Lower lobe of right lung (tissue), 2 donors: ENCODE data around the gene AHSG. TPM values are rescaled to one million over a fixed set of nuclear protein-coding genes. Genes with fewer than 3 reads are reported as not detected.
A peak's percentile ranks its signal among the peaks of the same experiment; 100 is the strongest.

Experiments used
- ATAC-seq, 2 donors: fragments of 200-7000 bp; cut with Tn5 transposase; one replicate each; pipeline ENCODE4 v1.9.1; 2020 to 2022; ENCODE audit warnings: mild to moderate bottlenecking in 2 of 2, moderate library complexity in 2 of 2
- DNase-seq: peaks from one replicate; pipeline ENCODE4 v3.0.0-alpha.2; 2020
- H3K27ac ChIP-seq: fragments of 200-600 bp; one replicate; pipeline ENCODE4 v1.8.0; 2022
- H3K27me3 ChIP-seq: fragments of 200-600 bp; one replicate; pipeline ENCODE4 v1.8.0; 2022; ENCODE audit warnings: low read depth
- H3K36me3 ChIP-seq: fragments of 200-600 bp; one replicate; pipeline ENCODE4 v1.8.0; 2022; ENCODE audit warnings: mild to moderate bottlenecking
- H3K4me1 ChIP-seq: fragments of 200-600 bp; one replicate; pipeline ENCODE4 v1.8.0; 2022
- H3K4me3 ChIP-seq: fragments of 200-600 bp; one replicate; pipeline ENCODE4 v1.8.0; 2022; ENCODE audit warnings: mild to moderate bottlenecking
- H3K9me3 ChIP-seq: fragments of 200-600 bp; one replicate; pipeline ENCODE4 v1.8.0; 2022
- CTCF ChIP-seq: fragments of 200-600 bp; IDR thresholded peaks from one replicate; pipeline ENCODE4 v1.8.0; 2022; ENCODE audit warnings: antibody characterized with exemption, mild to moderate bottlenecking
- intact Hi-C: fragments of 100-400 bp; cut with DNase I; formaldehyde crosslinking; loops from one replicate; pipeline ENCODE4 v1.11.0; 2022
- total RNA-seq: library from RNA; stranded (reverse); fragmentation: NEBNext Ultra II Directional; extraction: Animal tissue kit (Norgen Biotek cat#: 25700); gene quantifications from one replicate; pipeline ENCODE4 v1.2.1, GENCODE V29; 2021
- donor health status: DM: no; HTN: yes; CAD: no; lungs with severe emphysema.

The AHSG gene
- total RNA-seq, 1 donor from 2014 or later: not detected

GRCh38 chr3:186594591-186595113, 18.2 kb upstream of the AHSG start:
- H3K27ac ChIP-seq: no peak overlapping the region
- intact Hi-C loops: no loop called here

GRCh38 chr3:186596568-186597287, 16.1 kb upstream of the AHSG start:
- Histone ChIP-seq H3K36me3 (no peaks in the 10 kb centered on the region), H3K27me3 (no peaks in the 10 kb centered on the region), H3K4me3 (no peak overlapping the region), H3K27ac (no peak overlapping the region), H3K4me1 (no peaks in the 10 kb centered on the region), H3K9me3 (no peaks in the 10 kb centered on the region)
- peak; percentile 66 for DNase-seq
- ATAC-seq: peak; percentile 85 to 93
- TF ChIP-seq CTCF: no peak
- intact Hi-C loops: no loop called here

More at GRCh38 chr3:186594591-186595113, 18.2 kb upstream of the AHSG start:
- H3K27me3 ChIP-seq: no peaks in the 10 kb centered on the region
- ATAC-seq: no peak
- no peak overlapping the region for H3K4me3 ChIP-seq
- H3K9me3 ChIP-seq: no peaks in the 10 kb centered on the region
- TF ChIP-seq CTCF: no peak
- no peak for DNase-seq
- no peaks in the 10 kb centered on the region for H3K36me3 ChIP-seq
- H3K4me1 ChIP-seq: no peaks in the 10 kb centered on the region

GRCh38 chr3:186598108-186598784, 14.6 kb upstream of the AHSG start:
- H3K36me3 ChIP-seq: no peaks in the 10 kb centered on the region
- no peak for TF ChIP-seq CTCF
- H3K27me3 ChIP-seq: no peaks in the 10 kb centered on the region
- no peaks in the 10 kb centered on the region for H3K9me3 ChIP-seq
- DNase-seq (no peak), ATAC-seq (peak; percentile 22 to 45)
- H3K4me1 ChIP-seq: no peaks in the 10 kb centered on the region
- no peak overlapping the region for H3K4me3 ChIP-seq
- no peak overlapping the region for H3K27ac ChIP-seq
- intact Hi-C loops: no loop called here

GRCh38 chr3:186598794-186599141, 14.1 kb upstream of the AHSG start:
- Histone ChIP-seq H3K4me1 (no peaks in the 10 kb centered on the region), H3K4me3 (no peak overlapping the region), H3K27me3 (no peaks in the 10 kb centered on the region), H3K9me3 (no peaks in the 10 kb centered on the region), H3K27ac (no peak overlapping the region), H3K36me3 (no peaks in the 10 kb centered on the region)
- DNase-seq (no peak), ATAC-seq (no peak)
- no peak for TF ChIP-seq CTCF
- intact Hi-C loops: no loop called here

GRCh38 chr3:186599142-186599784, 13.6 kb upstream of the AHSG start:
- TF ChIP-seq CTCF: no peak
- H3K27ac ChIP-seq: no peak overlapping the region
- intact Hi-C loops: no loop called here
- DNase-seq: no peak
- H3K36me3 ChIP-seq: no peaks in the 10 kb centered on the region
- no peaks in the 10 kb centered on the region for H3K4me1 ChIP-seq
- peak in 1 of 2 donors; percentile 24 for ATAC-seq
- H3K9me3 ChIP-seq: no peaks in the 10 kb centered on the region
- no peaks in the 10 kb centered on the region for H3K27me3 ChIP-seq
- H3K4me3 ChIP-seq: no peak overlapping the region
